RWPE1 (cell line): ENCODE measurements around the gene RASL10B.

Experiments
- CTCF ChIA-PET: fragments of 350-600 bp; sonication (Branson Sonifier 250); formaldehyde crosslinking; extraction: SDS; loops from one replicate; lab custom pipeline; 2021; lab: Yijun Ruan, JAX
- POLR2A ChIA-PET: fragments of 400-600 bp; formaldehyde crosslinking; extraction: SDS; loops from one replicate; lab custom pipeline; 2020; ENCODE audit warnings: antibody characterized with exemption; ENCODE audit not compliant: low non-redundant PET; lab: Yijun Ruan, JAX
- DNase-seq: peaks from one replicate; pipeline ENCODE4 v3.0.0; 2012; ENCODE audit warnings: low spot score
- H3K27ac ChIP-seq: fragments of 450-650 bp; 2 replicates; pipeline ENCODE4 v1.5.1; 2017
- CTCF ChIP-seq: fragments of 450-650 bp; conservative IDR thresholded peaks from 2 replicates; pipeline ENCODE4 v1.5.1; 2017; ENCODE audit warnings: low read depth, mild to moderate bottlenecking

Gene RASL10B

GRCh38 chr17:35736236-35736635 is 4.8 kb downstream of the RASL10B start:
- CTCF ChIA-PET: interaction anchor here (1.6 kb wide), 1 partner anchor 12 kb away, joined by 10 read pairs; no protein-coding TSS in a partner anchor
- POLR2A ChIA-PET: no interaction called here
- DNase-seq: no peak
- H3K27ac ChIP-seq: no peak overlapping the region
- TF ChIP-seq CTCF: no peak

GRCh38 chr17:35738519-35739133 is 7.2 kb downstream of the RASL10B start:
- ChIA-PET POLR2A (no interaction called here), CTCF (interaction anchor here (0.8 kb wide), 1 partner anchor 9 kb away, joined by 3 read pairs; no protein-coding TSS in a partner anchor)
- H3K27ac ChIP-seq: no peak overlapping the region
- TF ChIP-seq CTCF: no peak
- DNase-seq: no peak

GRCh38 chr17:35740216-35740615 is 8.8 kb downstream of the RASL10B start:
- CTCF ChIA-PET: interaction anchor here (0.6 to 1.5 kb wide), 2 partner anchors 129 to 1744 kb away, joined by 3 to 4 read pairs; no protein-coding TSS in a partner anchor
- DNase-seq: no peak
- no peak for TF ChIP-seq CTCF
- POLR2A ChIA-PET: no interaction called here
- H3K27ac ChIP-seq: no peak overlapping the region

- no peak for DNase-seq
- CTCF ChIA-PET: interaction anchor here (0.5 to 1.5 kb wide), 4 partner anchors 27 to 134 kb away, joined by 3 to 4 read pairs (median 4); no protein-coding TSS in a partner anchor
- H3K27ac ChIP-seq: no peak overlapping the region
- POLR2A ChIA-PET: interaction anchor here (0.7 kb wide), 1 partner anchor 18 kb away, joined by 7 read pairs; no protein-coding TSS in a partner anchor
- no peak for TF ChIP-seq CTCF
Observed at GRCh38 chr17:35740997-35741931, 9.8 kb downstream of the RASL10B start.

GRCh38 chr17:35742496-35742895 is 11.1 kb downstream of the RASL10B start:
- no peak for TF ChIP-seq CTCF
- no peak overlapping the region for H3K27ac ChIP-seq
- ChIA-PET POLR2A (no interaction called here), CTCF (interaction anchor here (1.0 to 2.2 kb wide), 2 partner anchors 37 to 129 kb away, joined by 3 to 5 read pairs; no protein-coding TSS in a partner anchor)
- DNase-seq: no peak

- no peak overlapping the region for H3K27ac ChIP-seq
- CTCF ChIA-PET: interaction anchor here (0.5 to 2.2 kb wide), 3 partner anchors 38 to 279 kb away, joined by 3 to 5 read pairs (median 4); no protein-coding TSS in a partner anchor
Observed at GRCh38 chr17:35742896-35743477, 11.5 kb downstream of the RASL10B start.

More at GRCh38 chr17:35742896-35743477, 11.5 kb downstream of the RASL10B start:
- TF ChIP-seq CTCF: no peak
- no peak for DNase-seq
- POLR2A ChIA-PET: no interaction called here
